IMR-90 (cell line): ENCODE results near the gene PRAMEF12.

Experiments
- CTCF ChIP-seq: conservative IDR thresholded peaks from 2 replicates; pipeline ENCODE4 v1.5.1; 2012; ENCODE audit warnings: mild to moderate bottlenecking, low read depth, low read length, improper control_type of control experiment
- POLR2A ChIP-seq: IDR thresholded peaks from 2 replicates; pipeline ENCODE4 v1.6.1; 2012; ENCODE audit warnings: mild to moderate bottlenecking, low read depth, low read length

DNA sequence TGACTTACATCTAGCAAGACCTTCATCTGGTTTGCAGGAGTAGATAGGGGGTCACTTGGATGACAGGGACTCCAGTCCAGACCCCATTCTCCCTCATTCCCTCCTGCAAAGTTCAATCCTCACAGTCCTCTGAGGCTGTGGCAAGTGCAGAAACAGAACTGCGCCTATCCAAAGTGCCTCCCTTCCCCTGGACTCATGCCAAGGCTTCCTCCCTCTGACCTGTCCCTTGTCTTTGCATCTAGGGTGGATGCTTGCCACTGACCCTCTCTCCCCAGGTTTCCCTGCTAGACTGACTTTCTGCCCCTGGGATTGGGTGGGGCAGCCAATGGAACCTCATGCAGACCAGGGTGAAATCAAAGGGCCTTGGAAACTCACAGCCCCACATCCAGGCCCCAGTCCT, 36.4 kb downstream of the PRAMEF12 start:
- TF ChIP-seq POLR2A (no peak), CTCF (no peak)
